Mesothelial cell of epicardium (in vitro differentiated cells): Measurements from ENCODE around the gene SETD2. TPM values are rescaled to one million over a fixed set of nuclear protein-coding genes. Genes with fewer than 3 reads are reported as not detected.
A peak's percentile ranks its signal among the peaks of the same experiment; 100 is the strongest.

Source experiments
- DNase-seq, 2 experiments: peaks; one replicate each; pipeline ENCODE4 v3.0.0; 2021; ENCODE audit warnings: low spot score in 2 of 2; ENCODE audit not compliant: unreplicated experiment in 2 of 2
- H3K27ac Mint-ChIP-seq: 2 replicates; pipeline ENCODE4 v1.8.0; 2021; ENCODE audit warnings: mixed read lengths
- H3K27me3 Mint-ChIP-seq: 2 replicates; pipeline ENCODE4 v1.8.0; 2021; ENCODE audit warnings: low read depth, mixed read lengths
- H3K36me3 Mint-ChIP-seq: 2 replicates; pipeline ENCODE4 v1.8.0; 2021; ENCODE audit warnings: mixed read lengths
- H3K4me1 Mint-ChIP-seq: 2 replicates; pipeline ENCODE4 v1.8.0; 2021; ENCODE audit warnings: mixed read lengths
- H3K4me3 Mint-ChIP-seq: 2 replicates; pipeline ENCODE4 v1.8.0; 2021; ENCODE audit warnings: mild to moderate bottlenecking, moderate library complexity, mixed read lengths
- H3K9me3 Mint-ChIP-seq: 2 replicates; pipeline ENCODE4 v1.8.0; 2021; ENCODE audit warnings: mixed read lengths
- total RNA-seq: library from RNA; stranded (reverse); gene quantifications from 3 replicates; pipeline ENCODE4 v1.2.1, GENCODE V29; 2021
- TF ChIP-seq, protein P1 (sequence below): fragments of 200-600 bp; sonication (generic); IDR thresholded peaks from one replicate; pipeline ENCODE4 v1.5.0; 2021; ENCODE audit warnings: antibody characterized with exemption; ENCODE audit not compliant: unreplicated experiment

Gene SETD2
- total RNA-seq, 1 donor from 2014 or later, result 73.1 TPM

DNA sequence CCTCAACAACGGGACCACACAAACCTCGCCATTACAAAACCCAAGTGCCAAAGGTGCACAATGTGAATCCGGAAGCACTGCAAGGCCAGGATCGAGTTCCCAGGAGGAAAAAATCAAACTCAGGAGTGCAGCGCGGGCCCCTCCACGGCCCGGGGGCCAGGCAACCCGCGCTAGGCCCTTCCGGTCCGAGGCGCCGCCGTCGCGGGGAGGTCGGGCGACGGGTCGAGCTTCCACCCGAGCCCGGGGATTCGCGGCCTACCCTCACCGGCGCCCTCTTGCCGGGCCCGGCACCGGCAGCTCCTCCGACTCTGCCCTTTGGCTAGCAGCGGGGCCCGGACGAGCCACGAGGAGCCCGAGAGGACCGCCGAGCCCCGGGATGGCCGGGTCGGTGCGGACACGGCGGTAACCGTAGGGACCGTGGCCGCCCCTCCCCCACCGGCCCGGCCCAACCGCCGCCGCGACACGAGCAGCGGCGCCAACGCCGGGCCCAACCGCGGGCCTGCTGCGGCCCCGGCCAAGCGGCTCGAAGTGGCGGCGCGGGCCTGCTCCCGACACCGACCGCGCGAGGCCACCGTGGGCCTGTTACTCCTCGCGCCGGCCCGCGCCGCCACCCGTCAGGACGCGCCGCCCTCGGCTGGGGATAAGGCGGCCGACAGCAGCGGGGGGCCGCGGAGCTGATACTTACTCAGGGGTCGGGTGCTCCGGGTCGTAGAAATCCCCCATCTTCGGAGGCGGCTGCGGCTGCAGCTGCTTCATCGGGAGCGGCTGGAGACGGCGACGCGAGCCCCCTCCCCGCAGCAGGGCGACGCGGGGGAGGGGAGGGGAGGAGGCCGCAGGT lies 525 bp downstream of the SETD2 start:
- Mint-ChIP-seq H3K36me3 (no peaks in the 10 kb centered on the region), H3K27ac (peak overlapping the region; percentile 100), H3K4me1 (peaks cover 39% of the 10 kb centered on the region), H3K4me3 (peak overlapping the region; percentile 97), H3K27me3 (no peaks in the 10 kb centered on the region), H3K9me3 (no peaks in the 10 kb centered on the region)
- DNase-seq, result peak; percentile 41 to 77
- TF ChIP-seq, protein P1, sequence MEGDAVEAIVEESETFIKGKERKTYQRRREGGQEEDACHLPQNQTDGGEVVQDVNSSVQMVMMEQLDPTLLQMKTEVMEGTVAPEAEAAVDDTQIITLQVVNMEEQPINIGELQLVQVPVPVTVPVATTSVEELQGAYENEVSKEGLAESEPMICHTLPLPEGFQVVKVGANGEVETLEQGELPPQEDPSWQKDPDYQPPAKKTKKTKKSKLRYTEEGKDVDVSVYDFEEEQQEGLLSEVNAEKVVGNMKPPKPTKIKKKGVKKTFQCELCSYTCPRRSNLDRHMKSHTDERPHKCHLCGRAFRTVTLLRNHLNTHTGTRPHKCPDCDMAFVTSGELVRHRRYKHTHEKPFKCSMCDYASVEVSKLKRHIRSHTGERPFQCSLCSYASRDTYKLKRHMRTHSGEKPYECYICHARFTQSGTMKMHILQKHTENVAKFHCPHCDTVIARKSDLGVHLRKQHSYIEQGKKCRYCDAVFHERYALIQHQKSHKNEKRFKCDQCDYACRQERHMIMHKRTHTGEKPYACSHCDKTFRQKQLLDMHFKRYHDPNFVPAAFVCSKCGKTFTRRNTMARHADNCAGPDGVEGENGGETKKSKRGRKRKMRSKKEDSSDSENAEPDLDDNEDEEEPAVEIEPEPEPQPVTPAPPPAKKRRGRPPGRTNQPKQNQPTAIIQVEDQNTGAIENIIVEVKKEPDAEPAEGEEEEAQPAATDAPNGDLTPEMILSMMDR, result no peak

DNA sequence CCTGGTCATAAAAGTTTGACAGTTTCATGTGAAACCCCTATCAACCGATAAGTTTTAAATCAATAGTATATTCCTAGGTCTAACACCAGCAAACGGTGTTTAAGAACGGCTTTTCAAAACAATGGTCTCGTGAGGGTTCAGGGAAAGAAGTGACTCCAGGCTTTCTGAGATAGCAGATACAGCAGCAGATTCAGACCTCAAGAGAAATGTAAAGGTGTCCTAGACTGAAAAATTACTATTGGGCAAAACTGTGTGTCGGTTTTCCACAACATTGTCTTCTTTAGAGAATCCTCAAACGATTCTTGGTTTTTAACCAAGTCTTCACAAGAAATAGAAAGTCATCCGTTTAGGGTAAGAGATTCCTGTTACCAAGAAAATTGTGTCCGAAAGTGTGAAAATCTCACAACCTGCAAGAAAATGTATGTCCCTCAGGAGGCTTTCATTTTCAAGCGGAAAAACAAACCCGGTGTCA lies 1.2 kb downstream of the SETD2 start:
- peak overlapping the region; percentile 97 for H3K4me3 Mint-ChIP-seq
- no peak for DNase-seq
- peak overlapping the region; percentile 100 for H3K27ac Mint-ChIP-seq
- H3K9me3 Mint-ChIP-seq, result no peaks in the 10 kb centered on the region
- TF ChIP-seq, protein P1, result no peak
- no peaks in the 10 kb centered on the region for H3K36me3 Mint-ChIP-seq
- H3K4me1 Mint-ChIP-seq, result peaks cover 41% of the 10 kb centered on the region
- H3K27me3 Mint-ChIP-seq, result no peaks in the 10 kb centered on the region

- Mint-ChIP-seq H3K27me3 (no peaks in the 10 kb centered on the region), H3K4me3 (peak overlapping the region; percentile 97), H3K4me1 (peaks cover 41% of the 10 kb centered on the region), H3K27ac (peak overlapping the region; percentile 100), H3K36me3 (no peaks in the 10 kb centered on the region), H3K9me3 (no peaks in the 10 kb centered on the region)
- no peak for DNase-seq
- TF ChIP-seq, protein P1, result no peak
These were observed 1.8 kb downstream of the SETD2 start for GRCh38 chr3:47161983-47162696.

GRCh38 chr3:47159820-47160219 lies 4.1 kb downstream of the SETD2 start:
- no peak for DNase-seq
- H3K4me1 Mint-ChIP-seq, result peaks cover 32% of the 10 kb centered on the region
- TF ChIP-seq, protein P1, result no peak
- H3K4me3 Mint-ChIP-seq, result no peak overlapping the region
- H3K9me3 Mint-ChIP-seq, result no peaks in the 10 kb centered on the region
- peaks cover 1% of the 10 kb centered on the region for H3K36me3 Mint-ChIP-seq
- H3K27ac Mint-ChIP-seq, result no peak overlapping the region
- H3K27me3 Mint-ChIP-seq, result no peaks in the 10 kb centered on the region

GRCh38 chr3:47158208-47158607 lies 5.7 kb downstream of the SETD2 start:
- no peak for DNase-seq
- Mint-ChIP-seq H3K9me3 (no peaks in the 10 kb centered on the region), H3K4me1 (peaks cover 31% of the 10 kb centered on the region), H3K36me3 (peaks cover 7% of the 10 kb centered on the region), H3K27ac (no peak overlapping the region), H3K4me3 (no peak overlapping the region), H3K27me3 (no peaks in the 10 kb centered on the region)
- TF ChIP-seq, protein P1, result no peak
